ENCODE measurements around the gene GEMIN8. TPM values are rescaled to one million over a fixed set of nuclear protein-coding genes. Genes with fewer than 3 reads are reported as not detected.
A peak's percentile ranks its signal among the peaks of the same experiment; 100 is the strongest.

GEMIN8 gene
- total and polyA plus RNA-seq, 3 donors from 2014 or later: 15.9 to 23.6 (median 19.9) TPM

GRCh38 chrX:14050709-14051108, 21.0 kb upstream of the GEMIN8 start:
- no peak for DNase-seq
- H3K9me3 ChIP-seq: no peaks in the 10 kb centered on the region
- no peaks in the 10 kb centered on the region for H3K4me1 ChIP-seq
- H3K36me3 ChIP-seq (ENCODE audit: low read depth, missing control alignments): no peaks in the 10 kb centered on the region
- intact Hi-C loops (cut with DNase I; ENCODE audit: low total_unique reads): no loop called here
- H3K27ac ChIP-seq: no peak overlapping the region
- WGBS, 2 donors: 80% methylated on average over 1 of the region's 1 CpG; no CpG with 5 or more reads in 1 of the 2 donors
- no peak for TF ChIP-seq CTCF (IDR thresholded peaks at IDR 0.05)
- TF ChIP-seq POLR2A (IDR thresholded peaks at IDR 0.05): no peak
- no peak overlapping the region for H3K4me3 ChIP-seq
- H3K27me3 ChIP-seq: no peaks in the 10 kb centered on the region

DNA sequence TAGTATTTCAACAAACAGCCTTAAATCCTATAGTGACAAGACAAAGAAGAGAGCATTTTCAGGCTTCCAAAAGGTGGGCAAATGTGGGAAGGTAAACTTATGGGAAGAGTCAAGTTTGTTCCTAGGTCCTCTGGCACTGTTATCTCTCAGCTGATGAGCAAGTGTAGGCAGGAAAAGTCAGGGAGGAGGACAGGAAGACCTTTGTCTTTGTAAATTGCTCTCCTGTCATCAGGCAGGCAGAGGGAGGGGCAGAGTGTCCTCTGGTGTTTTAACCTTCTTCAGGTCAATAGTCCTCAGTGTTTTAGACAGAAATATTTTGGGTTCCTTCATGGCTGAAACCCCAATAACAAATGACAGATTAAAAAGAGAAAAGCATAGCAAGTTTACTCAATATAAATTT, 13.5 kb upstream of the GEMIN8 start:
- Histone ChIP-seq H3K27me3 (no peaks in the 10 kb centered on the region), H3K4me3 (no peak overlapping the region), H3K4me1 (no peaks in the 10 kb centered on the region), H3K9me3 (no peaks in the 10 kb centered on the region), H3K27ac (no peak overlapping the region), H3K36me3 (ENCODE audit: low read depth, missing control alignments) (no peaks in the 10 kb centered on the region)
- no peak for DNase-seq
- intact Hi-C loops (cut with DNase I; ENCODE audit: low total_unique reads): no loop called here
- no peak for TF ChIP-seq CTCF (IDR thresholded peaks at IDR 0.05)
- no peak for TF ChIP-seq POLR2A (IDR thresholded peaks at IDR 0.05)

DNA sequence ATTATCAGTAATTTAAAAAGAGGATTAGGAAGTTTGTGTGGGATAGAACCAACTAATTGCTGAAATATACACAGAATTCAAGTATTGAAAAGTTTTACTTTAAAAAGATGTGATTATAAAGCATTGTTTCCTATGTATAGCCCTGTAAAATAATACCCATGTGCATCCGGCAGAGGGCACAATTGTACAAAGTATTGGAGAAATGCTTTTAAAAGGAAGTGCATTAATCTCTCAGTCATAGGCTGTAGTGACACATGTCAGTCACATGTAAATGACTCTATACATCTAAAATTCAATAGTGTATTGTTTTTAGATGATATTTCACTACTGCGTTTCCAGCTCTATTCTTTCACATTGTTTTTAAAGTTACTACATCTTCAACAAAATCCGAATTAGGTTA, 9.7 kb upstream of the GEMIN8 start:
- Histone ChIP-seq H3K4me3 (no peak overlapping the region), H3K27ac (no peak overlapping the region), H3K36me3 (ENCODE audit: low read depth, missing control alignments) (no peaks in the 10 kb centered on the region), H3K27me3 (no peaks in the 10 kb centered on the region), H3K4me1 (no peaks in the 10 kb centered on the region), H3K9me3 (no peaks in the 10 kb centered on the region)
- WGBS, 2 donors: 39 to 51% methylated on average over 3 of the region's 3 CpGs
- peak in 2 of 3 experiments; percentile 47 to 50 for TF ChIP-seq CTCF (IDR thresholded peaks at IDR 0.05)
- TF ChIP-seq POLR2A (IDR thresholded peaks at IDR 0.05): no peak
- peak; percentile 53 for DNase-seq
- intact Hi-C loops (cut with DNase I; ENCODE audit: low total_unique reads): loop anchor here (10.0 kb wide), 1 partner anchor 535 kb away; no protein-coding TSS in a partner anchor

GRCh38 chrX:14038375-14039085, 8.8 kb upstream of the GEMIN8 start:
- Histone ChIP-seq H3K4me3 (no peak overlapping the region), H3K4me1 (no peaks in the 10 kb centered on the region), H3K9me3 (no peaks in the 10 kb centered on the region), H3K27ac (no peak overlapping the region), H3K27me3 (no peaks in the 10 kb centered on the region), H3K36me3 (ENCODE audit: low read depth, missing control alignments) (no peaks in the 10 kb centered on the region)
- DNase-seq: no peak
- TF ChIP-seq POLR2A (IDR thresholded peaks at IDR 0.05) (no peak), CTCF (IDR thresholded peaks at IDR 0.05) (no peak)
- 67 to 78% methylated on average over 1 to 3 of the region's 3 CpGs for WGBS, 2 donors
- intact Hi-C loops (cut with DNase I; ENCODE audit: low total_unique reads): loop anchor here (10.0 kb wide), 1 partner anchor 534 kb away; no protein-coding TSS in a partner anchor

- intact Hi-C loops (cut with DNase I; ENCODE audit: low total_unique reads): loop anchor here (10.0 kb wide), 1 partner anchor 528 kb away; no protein-coding TSS in a partner anchor
- Histone ChIP-seq H3K36me3 (ENCODE audit: low read depth, missing control alignments) (no peaks in the 10 kb centered on the region), H3K27me3 (no peaks in the 10 kb centered on the region), H3K4me3 (no peak overlapping the region), H3K27ac (no peak overlapping the region), H3K9me3 (no peaks in the 10 kb centered on the region), H3K4me1 (no peaks in the 10 kb centered on the region)
- DNase-seq: peak; percentile 55
- WGBS, 2 donors: 13 to 26% methylated on average over 2 of the region's 2 CpGs
- TF ChIP-seq POLR2A (IDR thresholded peaks at IDR 0.05): no peak
- TF ChIP-seq CTCF (IDR thresholded peaks at IDR 0.05): peak; percentile 63 to 81 (median 67)
These were observed 2.7 kb upstream of the GEMIN8 start for GRCh38 chrX:14032406-14032805.
